Upper lobe of left lung (tissue), 4 donors: Measurements from ENCODE around the gene MORC3.

Experiments
- CTCF ChIP-seq, 6 experiments: fragments of 450-650 bp in 4 of 6; fragments of 200-600 bp in 2 of 6; sonication (generic) in 2 of 6; IDR thresholded peaks; one replicate each; pipeline ENCODE4 v1.5.1; 2016 to 2019; ENCODE audit warnings: antibody characterized with exemption in 6 of 6
- EP300 ChIP-seq, 4 donors: sonication (generic); formaldehyde crosslinking; IDR thresholded peaks; one replicate each; pipeline ENCODE4 v1.5.1; 2017; ENCODE audit warnings: antibody characterized with exemption in 4 of 4, control low read depth in 2 of 4
- POLR2A ChIP-seq, 4 donors: fragments of 450-650 bp; IDR thresholded peaks; one replicate each; pipeline ENCODE4 v1.5.1; 2016 to 2017; ENCODE audit warnings: antibody characterized with exemption in 4 of 4, mild to moderate bottlenecking in 2 of 4
- POLR2AphosphoS5 ChIP-seq, 2 donors: sonication (generic); formaldehyde crosslinking; IDR thresholded peaks; one replicate each; pipeline ENCODE4 v1.5.1; 2017; ENCODE audit warnings: antibody characterized with exemption in 2 of 2

GRCh38 chr21:36419241-36419640, 99.2 kb downstream of the MORC3 start:
- no peak for TF ChIP-seq POLR2A (IDR thresholded peaks at IDR 0.05)
- TF ChIP-seq EP300 (IDR thresholded peaks at IDR 0.05) = no peak
- no peak for TF ChIP-seq CTCF (IDR thresholded peaks at IDR 0.05)
- no peak for TF ChIP-seq POLR2AphosphoS5 (IDR thresholded peaks at IDR 0.05)
